ENCODE measurements around the gene TSLP. TPM values are rescaled to one million over a fixed set of nuclear protein-coding genes. Genes with fewer than 3 reads are reported as not detected.

TSLP gene
- polyA plus RNA-seq, 3 donors, result 0.11 TPM; not detected in 2

GRCh38 chr5:111077678-111078077 is 6.2 kb downstream of the TSLP start:
- no peak for TF ChIP-seq CTCF (IDR thresholded peaks at IDR 0.05)
- Histone ChIP-seq H3K36me3 (replicated peaks in 1 of 2; ENCODE audit: control insufficient read depth in 1 of 2, insufficient read depth in 2 of 2, low read length in 2 of 2) (no peaks in the 10 kb centered on the region), H3K4me2 (replicated peaks; ENCODE audit: extremely low read depth, low read length, poor library complexity, severe bottlenecking) (no peak overlapping the region), H3K4me3 (replicated peaks in 1 of 3; ENCODE audit: low read depth in 2 of 3, low read length in 3 of 3) (no peak overlapping the region), H4K20me1 (ENCODE audit: insufficient read depth, low read length) (no peaks in the 10 kb centered on the region), H3K4me1 (ENCODE audit: control insufficient read depth in 1 of 2, insufficient read depth in 2 of 2, low read length in 2 of 2) (peaks cover 33 to 43% of the 10 kb centered on the region in 2 donors), H3K9ac (ENCODE audit: insufficient read depth, low read length, poor library complexity, severe bottlenecking) (no peak overlapping the region), H2AFZ (ENCODE audit: insufficient read depth, low read depth, low read length, poor library complexity, severe bottlenecking) (no peak overlapping the region), H3K79me2 (ENCODE audit: insufficient read depth, low read length) (no peaks in the 10 kb centered on the region), H3K9me3 (replicated peaks in 1 of 2; ENCODE audit: control insufficient read depth in 1 of 2, insufficient read depth in 1 of 2, low read length in 2 of 2) (peaks cover 0 to 2% of the 10 kb centered on the region in 2 donors), H3K27me3 (ENCODE audit: control insufficient read depth in 2 of 2, insufficient read depth in 2 of 2, low read length in 2 of 2) (peaks cover 8 to 17% of the 10 kb centered on the region in 2 donors), H3K27ac (ENCODE audit: low read depth in 1 of 2, low read length in 2 of 2) (no peak overlapping the region)
- intact Hi-C loops (cut with micrococcal nuclease), result no loop called here
- no peak overlapping the region for H3K4me3 Mint-ChIP-seq
- peaks cover 0 to 4% (median 2%) of the 10 kb centered on the region in 7 donors for H3K9me3 Mint-ChIP-seq
- H3K27me3 Mint-ChIP-seq (ENCODE audit: low read depth in 3 of 3), result peaks cover 9 to 19% (median 11%) of the 10 kb centered on the region in 3 donors
- no peak overlapping the region for H3K27ac Mint-ChIP-seq
- no CpG with 5 or more reads among the region's 2 CpGs for WGBS (ENCODE audit: insufficient coverage)
- H3K36me3 Mint-ChIP-seq, result peaks cover 0 to 2% of the 10 kb centered on the region in 2 donors
- no peak for DNase-seq
- H3K4me1 Mint-ChIP-seq, result peaks cover 48% of the 10 kb centered on the region

- Histone ChIP-seq H3K9me3 (replicated peaks in 1 of 2; ENCODE audit: control insufficient read depth in 1 of 2, insufficient read depth in 1 of 2, low read length in 2 of 2) (no peaks in the 10 kb centered on the region), H3K27ac (ENCODE audit: low read depth in 1 of 2, low read length in 2 of 2) (no peak overlapping the region), H3K4me1 (ENCODE audit: control insufficient read depth in 1 of 2, insufficient read depth in 2 of 2, low read length in 2 of 2) (peaks cover 20 to 28% of the 10 kb centered on the region in 2 donors), H4K20me1 (ENCODE audit: insufficient read depth, low read length) (no peaks in the 10 kb centered on the region), H3K9ac (ENCODE audit: insufficient read depth, low read length, poor library complexity, severe bottlenecking) (no peak overlapping the region), H3K4me3 (replicated peaks in 1 of 3; ENCODE audit: low read depth in 2 of 3, low read length in 3 of 3) (no peak overlapping the region), H3K4me2 (replicated peaks; ENCODE audit: extremely low read depth, low read length, poor library complexity, severe bottlenecking) (no peak overlapping the region), H2AFZ (ENCODE audit: insufficient read depth, low read depth, low read length, poor library complexity, severe bottlenecking) (no peak overlapping the region), H3K27me3 (ENCODE audit: control insufficient read depth in 2 of 2, insufficient read depth in 2 of 2, low read length in 2 of 2) (no peaks in the 10 kb centered on the region), H3K79me2 (ENCODE audit: insufficient read depth, low read length) (no peaks in the 10 kb centered on the region), H3K36me3 (replicated peaks in 1 of 2; ENCODE audit: control insufficient read depth in 1 of 2, insufficient read depth in 2 of 2, low read length in 2 of 2) (no peaks in the 10 kb centered on the region)
- intact Hi-C loops (cut with micrococcal nuclease), result no loop called here
- Mint-ChIP-seq H3K4me3 (no peak overlapping the region), H3K9me3 (peaks cover 0 to 2% (median 0%) of the 10 kb centered on the region in 7 donors), H3K4me1 (peaks cover 30% of the 10 kb centered on the region), H3K27ac (no peak overlapping the region), H3K27me3 (ENCODE audit: low read depth in 3 of 3) (peaks cover 5 to 7% (median 5%) of the 10 kb centered on the region in 3 donors), H3K36me3 (no peaks in the 10 kb centered on the region)
- no peak for TF ChIP-seq CTCF (IDR thresholded peaks at IDR 0.05)
- no CpG with 5 or more reads among the region's 1 CpG for WGBS (ENCODE audit: insufficient coverage)
- DNase-seq, result no peak
These were observed 8.3 kb downstream of the TSLP start for GRCh38 chr5:111079846-111080245.

All from CD14-positive monocyte (primary cell).